HG02840 (cell line): ENCODE data around the gene TRIM23.
"Not testable (repeated sequence)": the region's sequence is repeated elsewhere in the genome, so short reads cannot be mapped to it uniquely, and the experiment has no call there.

Source experiments
- ATAC-seq: cut with Tn5 transposase; IDR thresholded peaks from one replicate; pipeline ENCODE4 v1.9.1; 2021; ENCODE audit warnings: mild to moderate bottlenecking, moderate library complexity, moderate number of reproducible peaks; ENCODE audit not compliant: unreplicated experiment, low FRiP score

The TRIM23 gene

GRCh38 chr5:65624025-65624570, at the start of gene TRIM23:
TRIM23 (minus strand) TSS chr5:65624333; CDS start chr5:65624274, 59 bp downstream.
- ATAC-seq, result peak; percentile 93

GRCh38 chr5:65672796-65673195, 48.7 kb upstream of the TRIM23 start:
- ATAC-seq, result no peak

- ATAC-seq, result no peak
These were observed 44.6 kb upstream of the TRIM23 start for GRCh38 chr5:65668696-65669095.

- no peak for ATAC-seq
These were observed 39.8 kb upstream of the TRIM23 start for GRCh38 chr5:65663804-65664521.

GRCh38 chr5:65654713-65655112, 30.6 kb upstream of the TRIM23 start:
- ATAC-seq, result no peak

GRCh38 chr5:65651144-65651543, 27.0 kb upstream of the TRIM23 start:
- ATAC-seq, result no peak

- ATAC-seq, result no peak
These were observed 23.8 kb upstream of the TRIM23 start for GRCh38 chr5:65647941-65648340.

GRCh38 chr5:65646938-65647337, 22.8 kb upstream of the TRIM23 start:
- no peak for ATAC-seq

GRCh38 chr5:65640240-65640639, 16.1 kb upstream of the TRIM23 start:
- ATAC-seq, result no peak

GRCh38 chr5:65630981-65631380, 6.8 kb upstream of the TRIM23 start:
- no peak for ATAC-seq

GRCh38 chr5:65625743-65626142, 1.6 kb upstream of the TRIM23 start:
- ATAC-seq, result no peak

- peak; percentile 85 for ATAC-seq
These were observed 730 bp upstream of the TRIM23 start, which contains the start of the genes SHLD3 and TRAPPC13 for GRCh38 chr5:65624571-65625555. SHLD3 (plus strand) TSS chr5:65625027; CDS start chr5:65629588, 4,561 bp downstream. TRAPPC13 (plus strand) TSS chr5:65625027; CDS start chr5:65625061, 34 bp downstream.

- ATAC-seq, result no peak
These were observed 651 bp downstream of the TRIM23 start for GRCh38 chr5:65623482-65623881.

GRCh38 chr5:65621961-65622360, 2.2 kb downstream of the TRIM23 start:
- ATAC-seq, result not testable (repeated sequence)

GRCh38 chr5:65620021-65620420, 4.1 kb downstream of the TRIM23 start:
- no peak for ATAC-seq

- ATAC-seq, result no peak
These were observed 11.7 kb downstream of the TRIM23 start for GRCh38 chr5:65612298-65612907.

- no peak for ATAC-seq
These were observed 12.6 kb downstream of the TRIM23 start for GRCh38 chr5:65611524-65611923.

- not testable (repeated sequence) for ATAC-seq
These were observed 22.4 kb downstream of the TRIM23 start for GRCh38 chr5:65601761-65602160.

- ATAC-seq, result no peak
These were observed 35.4 kb downstream of the TRIM23 start for GRCh38 chr5:65588694-65589093.

GRCh38 chr5:65577141-65577540, 47.0 kb downstream of the TRIM23 start:
- ATAC-seq, result no peak
